Measurements from ENCODE around the gene ELMOD3. TPM values are rescaled to one million over a fixed set of nuclear protein-coding genes. Genes with fewer than 3 reads are reported as not detected.
"Not testable (repeated sequence)": the region's sequence is repeated elsewhere in the genome, so short reads cannot be mapped to it uniquely, and the experiment has no call there.

ELMOD3 gene
- total RNA-seq, 2 donors from 2014 or later: 19.3 to 23.7 TPM

DNA sequence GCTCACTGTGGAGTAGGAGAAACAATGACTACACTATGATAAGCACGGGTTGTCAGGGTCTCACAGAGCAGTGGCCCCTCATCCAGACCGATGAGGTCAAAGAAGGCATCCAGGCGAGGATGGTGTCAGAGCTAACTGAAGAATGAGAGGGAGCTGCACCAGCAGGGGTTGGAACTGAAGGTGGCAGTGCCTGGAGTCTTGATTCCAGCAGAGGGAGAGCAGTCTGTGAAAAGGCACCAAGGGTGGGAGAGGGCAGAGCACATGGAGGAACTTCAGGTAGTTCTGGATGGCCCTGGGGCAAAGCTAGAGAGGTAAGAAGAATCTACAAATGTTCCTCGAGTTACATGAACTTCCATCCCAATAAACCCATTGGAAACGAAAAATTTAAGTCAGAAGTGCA lies 12.6 kb downstream of the ELMOD3 start:
- H3K36me3 Mint-ChIP-seq (ENCODE audit: insufficient read depth in 2 of 2): peaks cover 5 to 9% of the 10 kb centered on the region in 2 donors
- no peaks in the 10 kb centered on the region for H3K27me3 Mint-ChIP-seq (ENCODE audit: low read depth)
- no peak overlapping the region for H3K27ac Mint-ChIP-seq
- H3K4me3 Mint-ChIP-seq: no peak overlapping the region
- DNase-seq (no peak), ATAC-seq (replicated peaks in 1 of 2) (no peak)
- H3K9me3 Mint-ChIP-seq: no peaks in the 10 kb centered on the region
- H3K4me1 Mint-ChIP-seq (ENCODE audit: low read depth): no peaks in the 10 kb centered on the region

DNA sequence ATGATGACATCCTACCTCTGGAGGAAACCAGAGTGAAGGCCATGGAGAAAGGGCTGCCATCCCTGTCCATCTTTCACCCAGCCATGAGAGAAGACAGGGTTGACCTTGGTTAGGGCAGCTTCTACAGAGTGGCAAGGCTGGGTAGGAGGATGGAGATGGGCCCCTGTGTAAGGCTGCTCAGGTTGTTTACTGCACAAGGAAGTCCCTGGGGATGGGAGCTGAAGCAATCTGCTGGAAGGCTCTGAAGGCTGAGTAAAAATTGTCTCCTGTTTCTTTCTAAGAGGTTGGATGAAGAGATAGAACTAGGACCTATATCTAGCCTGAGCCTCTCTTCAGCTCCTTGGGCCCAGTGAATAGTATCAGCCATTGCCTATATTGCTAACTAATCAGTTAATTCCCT lies 14.4 kb downstream of the ELMOD3 start:
- no peak for DNase-seq
- Mint-ChIP-seq H3K9me3 (no peaks in the 10 kb centered on the region), H3K4me1 (ENCODE audit: low read depth) (no peaks in the 10 kb centered on the region), H3K27me3 (ENCODE audit: low read depth) (no peaks in the 10 kb centered on the region), H3K36me3 (ENCODE audit: insufficient read depth in 2 of 2) (no peaks in the 10 kb centered on the region), H3K4me3 (no peak overlapping the region), H3K27ac (no peak overlapping the region)
- no peak for ATAC-seq (replicated peaks in 1 of 2)

DNA sequence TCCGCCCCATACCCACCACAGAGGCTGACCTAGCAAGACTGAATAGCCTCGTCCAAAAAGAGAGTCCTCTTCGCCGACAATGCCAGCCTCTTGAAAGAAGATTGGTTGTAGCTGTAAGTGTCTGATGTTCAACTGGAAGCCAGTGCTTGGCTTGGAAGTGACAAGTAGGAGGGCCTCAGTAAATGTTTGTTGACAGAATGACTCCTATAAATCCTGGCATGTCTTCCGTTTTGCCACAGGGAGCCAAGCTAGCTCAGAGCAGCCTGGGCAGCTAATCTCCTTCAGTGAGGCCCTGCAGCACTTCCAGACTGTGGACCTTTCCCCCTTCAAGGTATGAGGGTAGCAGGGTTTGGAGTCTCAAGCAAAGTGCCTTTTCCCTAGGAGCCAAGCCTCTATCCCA lies 14.9 kb downstream of the ELMOD3 start:
- Mint-ChIP-seq H3K9me3 (no peaks in the 10 kb centered on the region), H3K27ac (no peak overlapping the region), H3K4me1 (ENCODE audit: low read depth) (no peaks in the 10 kb centered on the region), H3K27me3 (ENCODE audit: low read depth) (no peaks in the 10 kb centered on the region), H3K36me3 (ENCODE audit: insufficient read depth in 2 of 2) (no peaks in the 10 kb centered on the region), H3K4me3 (no peak overlapping the region)
- DNase-seq: no peak
- ATAC-seq (replicated peaks in 1 of 2): no peak

DNA sequence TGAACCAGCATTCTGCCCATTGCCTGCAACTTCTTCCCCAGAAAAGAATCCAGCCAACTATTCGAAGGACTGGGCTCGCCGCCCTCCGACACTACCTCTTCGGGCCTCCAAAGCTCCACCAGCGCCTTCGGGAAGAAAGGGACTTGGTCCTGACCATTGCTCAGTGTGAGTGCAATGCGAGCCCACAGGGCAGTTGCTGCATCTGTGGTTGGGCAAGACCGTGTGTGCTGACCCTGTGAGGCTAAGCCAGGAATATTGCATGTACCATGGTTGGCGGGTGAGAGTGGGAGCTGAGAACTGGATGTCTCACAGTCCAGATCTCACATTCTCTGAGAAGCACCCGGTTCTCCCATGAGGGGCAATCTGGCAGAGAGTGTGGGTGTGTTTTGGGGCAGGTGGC lies 16.5 kb downstream of the ELMOD3 start:
- no peak overlapping the region for H3K27ac Mint-ChIP-seq
- no peak for DNase-seq
- H3K36me3 Mint-ChIP-seq (ENCODE audit: insufficient read depth in 2 of 2): no peaks in the 10 kb centered on the region
- no peak for ATAC-seq (replicated peaks in 1 of 2)
- no peaks in the 10 kb centered on the region for H3K9me3 Mint-ChIP-seq
- H3K4me1 Mint-ChIP-seq (ENCODE audit: low read depth): no peaks in the 10 kb centered on the region
- H3K4me3 Mint-ChIP-seq: no peak overlapping the region
- no peaks in the 10 kb centered on the region for H3K27me3 Mint-ChIP-seq (ENCODE audit: low read depth)

DNA sequence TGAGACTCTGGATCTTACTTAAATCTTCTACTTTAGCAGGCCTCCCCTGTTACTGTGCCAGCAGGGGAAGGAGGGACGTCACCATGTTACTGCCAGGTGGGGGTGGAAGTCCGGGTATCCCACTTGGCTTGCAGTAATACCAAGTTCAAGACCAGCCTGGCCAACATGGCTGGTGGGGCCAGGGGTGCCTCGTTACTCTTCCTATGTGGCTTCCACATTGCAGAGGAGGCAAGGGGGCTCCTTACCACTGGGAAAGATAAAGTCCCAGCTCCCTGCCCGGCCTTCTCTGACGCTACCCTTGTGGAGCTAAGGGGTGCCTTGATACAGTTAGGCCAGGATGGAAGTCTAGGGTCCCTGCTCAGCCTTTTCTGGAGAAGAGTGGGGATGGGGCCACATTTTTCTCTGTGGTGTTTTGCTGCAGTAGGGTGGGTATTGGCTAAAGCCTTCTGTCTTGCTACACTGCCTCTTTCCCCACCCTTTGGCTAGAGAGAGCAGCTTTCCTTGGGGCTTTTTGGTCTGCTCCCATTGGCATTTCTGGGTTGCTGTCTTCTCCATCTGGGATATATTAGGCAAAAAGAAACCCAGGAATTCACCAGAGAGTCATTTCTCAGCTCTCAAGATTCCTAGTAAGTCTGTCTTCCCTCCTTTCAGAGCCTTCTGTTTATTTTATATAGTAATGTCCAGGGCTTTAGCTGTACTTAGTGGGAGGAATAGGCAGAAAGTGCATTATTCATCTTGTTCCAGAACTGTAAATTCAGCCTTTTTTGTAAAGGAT lies 21.9 kb downstream of the ELMOD3 start:
- no peaks in the 10 kb centered on the region for H3K4me1 Mint-ChIP-seq (ENCODE audit: low read depth)

DNA sequence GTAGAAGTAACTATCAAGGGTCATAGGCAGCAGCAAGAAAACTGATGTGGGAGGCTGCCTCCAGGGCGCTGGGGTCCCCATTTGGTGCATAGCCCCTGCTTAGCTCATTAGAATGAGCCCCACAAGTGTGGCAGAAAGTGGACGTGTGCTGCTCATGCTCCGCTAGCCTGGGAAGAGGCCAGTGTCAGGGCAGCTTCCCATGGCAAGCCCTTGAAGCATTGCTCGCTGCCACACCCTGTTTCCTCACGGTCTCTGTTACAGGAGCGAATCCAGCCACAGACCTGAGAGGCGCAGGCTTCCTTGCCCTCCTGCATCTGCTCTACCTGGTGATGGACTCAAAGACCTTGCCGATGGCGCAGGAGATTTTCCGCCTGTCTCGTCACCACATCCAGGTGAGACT lies 22.5 kb downstream of the ELMOD3 start:
- Mint-ChIP-seq H3K9me3 (peaks cover 1 to 3% of the 10 kb centered on the region in 2 donors), H3K4me3 (no peak overlapping the region), H3K27me3 (ENCODE audit: low read depth) (no peaks in the 10 kb centered on the region), H3K4me1 (ENCODE audit: low read depth) (no peaks in the 10 kb centered on the region), H3K36me3 (ENCODE audit: insufficient read depth in 2 of 2) (peaks cover 7 to 33% of the 10 kb centered on the region in 2 donors), H3K27ac (no peak overlapping the region)
- DNase-seq (no peak), ATAC-seq (replicated peaks in 1 of 2) (no peak)

More for the DNA sequence above, 21.9 kb downstream of the ELMOD3 start:
- Mint-ChIP-seq H3K27ac (no peak overlapping the region), H3K27me3 (ENCODE audit: low read depth) (no peaks in the 10 kb centered on the region), H3K9me3 (peaks cover 1 to 3% of the 10 kb centered on the region in 2 donors), H3K36me3 (ENCODE audit: insufficient read depth in 2 of 2) (peaks cover 7 to 33% of the 10 kb centered on the region in 2 donors), H3K4me3 (no peak overlapping the region)
- no peak for DNase-seq
- no peak for ATAC-seq (replicated peaks in 1 of 2)

DNA sequence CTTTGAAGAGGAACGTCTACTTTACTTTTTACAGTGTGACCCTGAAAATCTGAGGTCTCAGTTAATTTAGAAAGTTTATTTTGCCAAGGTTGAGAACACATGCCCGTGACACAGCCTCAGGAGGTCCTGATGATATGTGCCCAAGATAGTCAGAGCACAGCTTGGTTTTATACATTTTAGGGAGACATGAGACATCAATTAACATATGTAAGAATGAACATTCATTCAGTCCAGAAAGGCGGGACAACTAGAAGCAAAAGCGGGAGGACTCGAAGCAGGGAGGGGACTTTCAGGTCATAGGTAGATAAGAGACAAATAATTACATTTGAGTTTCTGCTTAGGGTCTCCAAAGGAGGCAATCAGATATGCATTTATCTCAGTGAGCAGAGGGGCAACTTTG lies 23.7 kb downstream of the ELMOD3 start:
- Mint-ChIP-seq H3K9me3 (peaks cover 1 to 3% of the 10 kb centered on the region in 2 donors), H3K27ac (no peak overlapping the region), H3K4me1 (ENCODE audit: low read depth) (no peaks in the 10 kb centered on the region), H3K36me3 (ENCODE audit: insufficient read depth in 2 of 2) (peaks cover 7 to 33% of the 10 kb centered on the region in 2 donors), H3K4me3 (no peak overlapping the region), H3K27me3 (ENCODE audit: low read depth) (no peaks in the 10 kb centered on the region)
- no peak for ATAC-seq (replicated peaks in 1 of 2)
- no peak for DNase-seq

DNA sequence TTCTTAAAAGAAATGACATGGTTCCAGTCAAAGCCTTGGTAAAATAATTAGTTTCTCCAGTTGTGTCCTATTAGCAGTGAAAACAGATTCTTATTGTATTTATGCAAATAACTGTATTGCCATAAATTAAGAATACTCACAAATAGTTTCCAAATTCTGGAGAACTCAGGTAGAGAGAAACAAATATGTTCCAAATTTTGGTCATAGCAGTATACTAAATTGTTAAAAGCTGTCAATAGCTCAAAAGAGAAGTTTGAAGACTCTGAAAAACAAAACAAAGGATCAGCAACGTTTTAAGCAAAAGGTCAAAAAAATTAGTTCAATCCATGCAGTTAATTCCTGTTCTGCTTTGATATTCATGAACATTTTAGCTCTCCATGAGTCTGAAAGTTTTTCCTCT lies 25.5 kb downstream of the ELMOD3 start:
- H3K27ac Mint-ChIP-seq: no peak overlapping the region
- H3K9me3 Mint-ChIP-seq: peaks cover 1 to 3% of the 10 kb centered on the region in 2 donors
- H3K36me3 Mint-ChIP-seq (ENCODE audit: insufficient read depth in 2 of 2): peaks cover 7 to 33% of the 10 kb centered on the region in 2 donors
- H3K27me3 Mint-ChIP-seq (ENCODE audit: low read depth): no peaks in the 10 kb centered on the region
- DNase-seq (no peak), ATAC-seq (replicated peaks in 1 of 2) (no peak)
- H3K4me3 Mint-ChIP-seq: no peak overlapping the region
- H3K4me1 Mint-ChIP-seq (ENCODE audit: low read depth): peaks cover 3% of the 10 kb centered on the region

DNA sequence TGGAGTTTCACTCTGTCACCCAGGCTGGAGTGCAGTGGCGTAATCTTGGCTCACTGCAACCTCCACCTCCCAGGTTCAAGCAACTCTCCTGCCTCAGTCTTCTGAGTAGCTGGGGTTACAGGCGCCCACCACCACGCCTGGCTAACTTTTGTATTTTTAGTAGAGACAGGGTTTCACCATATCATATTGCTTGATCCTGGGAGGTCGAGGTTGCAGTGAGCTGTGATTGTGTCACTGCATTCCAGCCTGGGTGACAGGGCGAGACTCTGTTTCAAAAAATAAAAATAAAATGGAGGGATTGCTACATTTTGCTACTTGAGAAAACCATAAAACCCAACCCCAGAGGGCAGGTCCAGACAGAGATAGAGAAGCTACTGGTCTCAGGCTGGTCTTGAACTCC lies 28.6 kb downstream of the ELMOD3 start:
- H3K27me3 Mint-ChIP-seq (ENCODE audit: low read depth); ATAC-seq (replicated peaks in 1 of 2); H3K27ac Mint-ChIP-seq; H3K4me1 Mint-ChIP-seq (ENCODE audit: low read depth); H3K9me3 Mint-ChIP-seq; H3K4me3 Mint-ChIP-seq; DNase-seq: not testable (repeated sequence)
- peaks cover 7 to 28% of the 10 kb centered on the region in 2 donors for H3K36me3 Mint-ChIP-seq (ENCODE audit: insufficient read depth in 2 of 2)

DNA sequence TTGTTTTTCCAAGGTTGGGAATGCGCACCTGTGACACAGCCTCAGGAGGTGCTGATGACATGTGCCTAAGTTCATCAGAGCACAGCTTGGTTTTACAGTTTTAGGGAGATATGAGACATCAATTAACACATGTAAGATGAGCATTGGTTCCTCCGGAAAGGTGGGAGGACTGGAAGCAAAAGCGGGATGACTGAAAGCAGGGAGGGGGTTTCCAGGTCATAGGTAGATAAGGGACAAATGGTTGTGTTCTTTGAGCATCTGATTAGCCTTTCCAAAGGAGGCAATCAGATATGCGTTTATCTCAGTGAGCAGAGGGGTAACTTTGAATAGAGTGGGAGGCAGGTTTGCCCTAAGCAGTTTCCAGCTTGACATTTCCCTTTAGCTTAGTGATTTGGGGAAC lies 29.3 kb downstream of the ELMOD3 start:
- Mint-ChIP-seq H3K9me3 (peaks cover 0 to 1% of the 10 kb centered on the region in 2 donors), H3K4me1 (ENCODE audit: low read depth) (peaks cover 5% of the 10 kb centered on the region), H3K27ac (no peak overlapping the region), H3K27me3 (ENCODE audit: low read depth) (no peaks in the 10 kb centered on the region), H3K36me3 (ENCODE audit: insufficient read depth in 2 of 2) (peaks cover 1 to 21% of the 10 kb centered on the region in 2 donors), H3K4me3 (no peak overlapping the region)
- DNase-seq (no peak), ATAC-seq (replicated peaks in 1 of 2) (no peak)

DNA sequence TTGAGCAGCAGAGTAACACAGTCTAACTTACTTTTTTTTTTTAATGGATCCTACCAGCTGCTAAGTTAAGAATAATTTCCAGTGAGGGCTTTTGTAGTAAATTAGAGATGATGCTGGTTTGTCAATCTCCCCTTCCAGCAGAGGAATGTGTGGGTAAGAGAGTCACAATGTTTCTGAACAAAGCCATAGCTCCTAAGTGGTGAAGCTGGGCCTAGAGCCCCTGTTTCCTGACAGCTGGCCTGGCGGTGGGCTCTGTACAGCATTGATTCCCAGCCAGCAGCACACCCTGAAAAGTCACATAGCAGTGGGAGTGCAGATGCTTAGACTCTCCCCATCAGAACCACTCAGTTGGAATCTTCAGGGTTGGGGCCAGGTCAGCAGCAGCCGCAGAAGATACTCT lies 31.2 kb downstream of the ELMOD3 start:
- DNase-seq (no peak), ATAC-seq (replicated peaks in 1 of 2) (no peak)
- Mint-ChIP-seq H3K27ac (no peak overlapping the region), H3K27me3 (ENCODE audit: low read depth) (no peaks in the 10 kb centered on the region), H3K9me3 (no peaks in the 10 kb centered on the region), H3K4me1 (ENCODE audit: low read depth) (peaks cover 5% of the 10 kb centered on the region), H3K4me3 (no peak overlapping the region), H3K36me3 (ENCODE audit: insufficient read depth in 2 of 2) (peaks cover 0 to 6% of the 10 kb centered on the region in 2 donors)

DNA sequence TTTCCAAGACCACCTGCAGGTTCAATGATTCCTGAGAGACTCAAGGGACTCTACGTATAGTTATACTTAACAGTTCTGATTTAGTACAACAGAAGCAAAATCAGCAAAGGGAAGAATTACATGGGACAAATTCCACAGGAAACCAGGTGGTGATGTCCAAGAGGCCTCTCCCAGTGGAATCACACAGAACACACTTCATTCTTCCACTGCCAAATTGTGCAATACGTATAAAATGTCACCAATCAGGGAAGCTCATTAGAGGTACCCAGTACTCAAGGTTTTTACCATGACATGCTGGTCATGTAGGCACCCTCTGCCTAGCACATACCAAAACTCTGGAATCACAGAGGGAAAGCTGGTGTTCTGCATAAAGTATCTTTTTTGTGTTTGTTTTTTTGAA lies 33.2 kb downstream of the ELMOD3 start:
- Mint-ChIP-seq H3K4me1 (ENCODE audit: low read depth) (peaks cover 10% of the 10 kb centered on the region), H3K36me3 (ENCODE audit: insufficient read depth in 2 of 2) (peaks cover 0 to 3% of the 10 kb centered on the region in 2 donors), H3K9me3 (no peaks in the 10 kb centered on the region), H3K4me3 (no peak overlapping the region), H3K27me3 (ENCODE audit: low read depth) (no peaks in the 10 kb centered on the region), H3K27ac (no peak overlapping the region)
- DNase-seq: no peak
- ATAC-seq (replicated peaks in 1 of 2): no peak

DNA sequence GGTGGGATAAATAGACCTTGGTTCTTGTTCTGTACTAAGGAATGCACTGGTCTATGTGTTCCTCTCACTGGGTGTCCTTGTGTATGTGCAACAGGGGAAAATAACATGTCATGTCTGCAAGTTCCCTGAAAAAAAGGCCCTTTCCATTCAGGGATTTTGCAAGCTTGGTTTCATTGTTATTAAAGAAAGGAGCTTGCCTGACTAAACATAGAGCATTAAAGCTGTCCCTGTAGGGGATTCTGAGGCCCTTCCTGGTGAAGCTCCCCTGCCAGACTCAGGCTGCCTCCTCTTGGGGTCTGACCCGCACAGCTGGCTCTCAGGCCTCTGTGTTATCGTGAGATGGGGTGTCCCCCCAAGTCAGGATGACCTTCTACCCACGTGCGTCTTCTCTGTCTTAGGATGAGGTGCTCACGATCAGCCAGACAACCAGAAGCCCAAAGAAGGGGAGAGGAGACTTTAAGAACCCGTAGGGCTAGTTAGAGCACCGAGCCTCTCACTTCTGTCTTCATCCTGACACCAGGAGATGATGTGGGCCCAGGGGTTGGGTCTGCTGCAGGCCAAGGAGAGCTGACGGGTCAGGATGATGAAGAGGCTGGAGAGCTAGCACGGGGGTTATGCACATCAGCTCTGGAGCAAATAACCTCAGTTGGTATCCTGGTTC lies 34.4 kb downstream of the ELMOD3 start:
- peak overlapping the region; percentile 24 for H3K27ac Mint-ChIP-seq
- no peak for DNase-seq
- H3K27me3 Mint-ChIP-seq (ENCODE audit: low read depth): no peaks in the 10 kb centered on the region
- H3K9me3 Mint-ChIP-seq: no peaks in the 10 kb centered on the region
- no peak for ATAC-seq (replicated peaks in 1 of 2)
- peaks cover 11% of the 10 kb centered on the region for H3K4me1 Mint-ChIP-seq (ENCODE audit: low read depth)
- peaks cover 0 to 3% of the 10 kb centered on the region in 2 donors for H3K36me3 Mint-ChIP-seq (ENCODE audit: insufficient read depth in 2 of 2)
- H3K4me3 Mint-ChIP-seq: no peak overlapping the region
